Cardiac fibroblast (primary cell): ENCODE data around the gene SNW1.
"Not testable (repeated sequence)": the region's sequence is repeated elsewhere in the genome, so short reads cannot be mapped to it uniquely, and the experiment has no call there.

Experiments used
- DNase-seq, 2 donors: peaks; one replicate each; pipeline versions ENCODE4 v3.0.0 to v3.0.0-alpha.2; 2010; ENCODE audit warnings: low read depth in 2 of 2
- H3K4me3 ChIP-seq, 2 donors: replicated peaks in 1 of 2; 1 replicate in 1 of 2; 2 replicates in 1 of 2; pipeline ENCODE4 v1.5.1; 2011; ENCODE audit warnings: low read depth in 2 of 2, low read length in 2 of 2, mild to moderate bottlenecking in 2 of 2, moderate library complexity in 1 of 2
- CTCF ChIP-seq: IDR thresholded peaks from one replicate; pipeline ENCODE4 v1.5.1; 2011; ENCODE audit warnings: low read depth, mild to moderate bottlenecking, low read length, inconsistent platforms

SNW1 gene

GRCh38 chr14:77782202-77782601 lies 21.2 kb upstream of the SNW1 start:
- TF ChIP-seq CTCF = no peak
- peak; percentile 11 to 22 for DNase-seq
- no peak overlapping the region for H3K4me3 ChIP-seq

- DNase-seq, H3K4me3 ChIP-seq: not testable (repeated sequence)
These were observed 13.0 kb upstream of the SNW1 start for GRCh38 chr14:77773966-77774365.

- H3K4me3 ChIP-seq, DNase-seq: not testable (repeated sequence)
These were observed 7.6 kb upstream of the SNW1 start for GRCh38 chr14:77768442-77769069.

GRCh38 chr14:77763978-77764377 lies 3.0 kb upstream of the SNW1 start:
- no peak for TF ChIP-seq CTCF
- H3K4me3 ChIP-seq = no peak overlapping the region
- DNase-seq = no peak

GRCh38 chr14:77763316-77763715 lies 2.4 kb upstream of the SNW1 start:
- no peak for DNase-seq
- no peak overlapping the region for H3K4me3 ChIP-seq
- TF ChIP-seq CTCF = no peak

- peak; percentile 95 to 97 for DNase-seq
- TF ChIP-seq CTCF = peak; percentile 22
- H3K4me3 ChIP-seq = peak overlapping the region; percentile 83 to 95
These were observed 412 bp upstream of the SNW1 start for GRCh38 chr14:77761205-77761931.

- no peak for TF ChIP-seq CTCF
- H3K4me3 ChIP-seq = no peak overlapping the region
- DNase-seq = peak in 1 of 2 donors; percentile 75
These were observed 8.0 kb downstream of the SNW1 start for GRCh38 chr14:77752799-77753516.
